GM19455 (cell line): ENCODE measurements around the gene ACP6.

Experiments used
- ATAC-seq: cut with Tn5 transposase; IDR thresholded peaks from one replicate; pipeline ENCODE4 v1.9.1; 2021; ENCODE audit not compliant: unreplicated experiment

ACP6 gene

GRCh38 chr1:147652306-147652705 is 18.0 kb downstream of the ACP6 start:
- ATAC-seq, result no peak

- ATAC-seq, result no peak
Observed at GRCh38 chr1:147651466-147651865, 18.9 kb downstream of the ACP6 start.

GRCh38 chr1:147648933-147649332 is 21.4 kb downstream of the ACP6 start:
- no peak for ATAC-seq

GRCh38 chr1:147647796-147648633 is 22.3 kb downstream of the ACP6 start:
- no peak for ATAC-seq

- ATAC-seq, result no peak
Observed at GRCh38 chr1:147643974-147644373, 26.4 kb downstream of the ACP6 start.

GRCh38 chr1:147641695-147642592 is 28.4 kb downstream of the ACP6 start:
- no peak for ATAC-seq

GRCh38 chr1:147641291-147641690 is 29.0 kb downstream of the ACP6 start:
- ATAC-seq, result no peak

GRCh38 chr1:147640553-147641165 is 29.7 kb downstream of the ACP6 start:
- ATAC-seq, result peak; percentile 90

- no peak for ATAC-seq
Observed at GRCh38 chr1:147636314-147636713, 34.0 kb downstream of the ACP6 start.

GRCh38 chr1:147635342-147635741 is 35.0 kb downstream of the ACP6 start:
- ATAC-seq, result no peak

- ATAC-seq, result no peak
Observed at GRCh38 chr1:147634645-147635044, 35.7 kb downstream of the ACP6 start.

- ATAC-seq, result no peak
Observed at GRCh38 chr1:147633759-147634158, 36.6 kb downstream of the ACP6 start.

GRCh38 chr1:147631839-147632238 is 38.5 kb downstream of the ACP6 start:
- ATAC-seq, result no peak

GRCh38 chr1:147630447-147630846 is 39.9 kb downstream of the ACP6 start:
- ATAC-seq, result no peak

- no peak for ATAC-seq
Observed at GRCh38 chr1:147630022-147630421, 40.3 kb downstream of the ACP6 start.

GRCh38 chr1:147628441-147628840 is 41.9 kb downstream of the ACP6 start:
- no peak for ATAC-seq

GRCh38 chr1:147627435-147628110 is 42.8 kb downstream of the ACP6 start:
- ATAC-seq, result peak; percentile 63

GRCh38 chr1:147626739-147627138 is 43.6 kb downstream of the ACP6 start:
- ATAC-seq, result no peak

- no peak for ATAC-seq
Observed at GRCh38 chr1:147626291-147626690, 44.0 kb downstream of the ACP6 start.

- ATAC-seq, result no peak
Observed at GRCh38 chr1:147625362-147625995, 44.8 kb downstream of the ACP6 start.
